ENCODE data around the gene DLX4.

Gene DLX4

DNA sequence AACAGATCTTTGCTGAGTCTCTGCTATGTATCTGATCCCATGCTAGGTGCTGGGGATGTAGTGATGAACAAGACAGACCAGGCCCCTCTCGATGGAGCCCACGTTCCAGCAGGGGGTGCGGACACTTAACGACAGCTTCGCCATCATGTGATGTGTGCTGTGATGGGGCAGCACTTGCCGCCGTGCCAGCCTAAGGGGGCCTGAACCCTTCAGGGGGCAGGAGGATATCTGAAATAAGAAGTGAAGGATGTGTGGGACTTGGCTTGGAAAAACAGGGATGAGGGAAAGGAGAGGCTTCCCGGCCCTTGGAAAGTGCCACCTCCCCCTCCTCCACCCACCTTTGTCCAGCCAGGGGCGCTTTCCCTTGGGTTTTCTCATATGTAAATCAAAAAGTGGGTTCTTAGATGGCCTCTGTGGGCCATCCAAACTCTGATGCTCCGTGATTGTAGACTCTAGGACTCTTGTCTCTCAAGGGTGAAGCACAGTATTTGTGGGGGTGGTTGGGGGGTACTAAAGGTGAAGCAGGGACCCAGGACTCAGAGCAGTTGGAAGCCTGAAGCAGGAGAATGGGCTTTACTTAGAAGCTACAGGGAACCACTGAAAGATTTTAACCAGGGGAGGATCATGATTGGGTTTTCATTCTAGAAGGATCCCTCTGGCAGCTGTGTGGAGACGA lies 30.0 kb downstream of the DLX4 start:
- DNase-seq (ENCODE audit: low read depth in 1 of 2, low spot score in 1 of 2), result no peak

GRCh38 chr17:50003911-50004310 lies 34.9 kb downstream of the DLX4 start:
- no peak for DNase-seq (ENCODE audit: low read depth in 1 of 2, low spot score in 1 of 2)

DNA sequence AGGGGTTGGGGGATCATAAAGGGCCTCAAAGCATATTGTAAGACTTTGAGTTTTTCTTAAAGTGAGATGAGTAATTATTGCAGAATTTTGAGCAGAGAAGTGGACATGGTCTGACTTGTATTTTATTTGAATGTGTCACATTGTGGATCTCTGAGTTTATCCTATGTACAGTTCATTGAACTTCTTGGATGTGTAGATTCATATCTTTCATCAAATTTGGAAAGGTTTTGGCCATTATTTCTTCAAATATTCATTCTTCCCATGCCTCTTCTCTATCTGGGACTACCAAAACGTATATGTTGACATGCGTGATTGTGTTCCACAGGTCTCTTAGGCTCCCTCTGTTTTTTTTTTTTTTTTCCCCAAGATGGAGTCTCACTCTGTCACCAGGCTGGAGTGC lies 40.3 kb downstream of the DLX4 start:
- DNase-seq (ENCODE audit: low read depth in 1 of 2, low spot score in 1 of 2), result no peak

GRCh38 chr17:50013079-50013478 lies 44.1 kb downstream of the DLX4 start:
- DNase-seq (ENCODE audit: low read depth in 1 of 2, low spot score in 1 of 2), result no peak

GRCh38 chr17:50014471-50015088 lies 45.6 kb downstream of the DLX4 start:
- DNase-seq (ENCODE audit: low read depth in 1 of 2, low spot score in 1 of 2), result no peak

- no peak for DNase-seq (ENCODE audit: low read depth in 1 of 2, low spot score in 1 of 2)
These were observed 46.2 kb downstream of the DLX4 start for GRCh38 chr17:50015146-50015545.

DNA sequence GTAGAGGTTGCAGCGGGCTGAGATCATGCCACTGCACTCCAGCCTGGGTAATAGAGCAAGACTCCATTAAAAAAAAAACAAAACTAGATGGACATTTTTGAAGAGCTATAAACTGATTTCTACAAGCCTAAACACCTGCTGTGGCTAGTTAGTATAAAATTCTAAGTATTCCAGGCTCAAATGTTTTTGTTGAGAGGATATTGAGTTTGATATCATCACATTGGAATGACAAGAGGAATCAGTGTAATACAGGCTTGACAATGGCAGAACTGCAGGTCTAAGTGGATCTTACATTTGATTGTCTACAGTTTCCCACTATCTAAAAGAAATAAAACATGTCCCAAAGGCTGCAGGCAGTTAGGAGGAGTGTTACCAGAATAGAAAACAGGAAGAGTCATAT lies 49.9 kb downstream of the DLX4 start:
- no peak for DNase-seq (ENCODE audit: low read depth in 1 of 2, low spot score in 1 of 2)

- DNase-seq (ENCODE audit: low read depth in 1 of 2, low spot score in 1 of 2), result no peak
These were observed 52.0 kb downstream of the DLX4 start for GRCh38 chr17:50020841-50021599.

GRCh38 chr17:50021681-50022370 lies 52.8 kb downstream of the DLX4 start:
- no peak for DNase-seq (ENCODE audit: low read depth in 1 of 2, low spot score in 1 of 2)

GRCh38 chr17:50022463-50023130 lies 53.6 kb downstream of the DLX4 start:
- no peak for DNase-seq (ENCODE audit: low read depth in 1 of 2, low spot score in 1 of 2)

DNA sequence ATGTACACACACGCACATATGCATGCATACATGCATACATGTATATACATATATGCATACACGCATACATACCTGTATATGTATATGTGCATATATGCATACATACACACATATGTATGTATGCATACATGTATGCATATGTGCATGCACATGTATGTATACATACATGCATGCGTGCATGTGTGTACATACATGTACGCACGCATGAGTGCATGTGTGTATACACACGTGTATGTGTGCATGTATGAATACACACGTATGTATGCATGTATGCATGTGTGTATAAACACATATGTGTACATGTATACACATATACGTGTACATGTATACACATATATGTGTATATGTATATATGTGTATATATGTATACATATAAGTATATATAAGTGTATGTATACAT lies 54.5 kb downstream of the DLX4 start:
- DNase-seq (ENCODE audit: low read depth in 1 of 2, low spot score in 1 of 2), result no peak

All from stimulated activated CD4-positive, alpha-beta T cell treated with anti-CD3 and anti-CD28 coated beads, Interleukin-15, amount 100 ng/mL, for 1 hour (primary cell).